ENCODE results near the gene SOCS1.

SOCS1 gene

DNA sequence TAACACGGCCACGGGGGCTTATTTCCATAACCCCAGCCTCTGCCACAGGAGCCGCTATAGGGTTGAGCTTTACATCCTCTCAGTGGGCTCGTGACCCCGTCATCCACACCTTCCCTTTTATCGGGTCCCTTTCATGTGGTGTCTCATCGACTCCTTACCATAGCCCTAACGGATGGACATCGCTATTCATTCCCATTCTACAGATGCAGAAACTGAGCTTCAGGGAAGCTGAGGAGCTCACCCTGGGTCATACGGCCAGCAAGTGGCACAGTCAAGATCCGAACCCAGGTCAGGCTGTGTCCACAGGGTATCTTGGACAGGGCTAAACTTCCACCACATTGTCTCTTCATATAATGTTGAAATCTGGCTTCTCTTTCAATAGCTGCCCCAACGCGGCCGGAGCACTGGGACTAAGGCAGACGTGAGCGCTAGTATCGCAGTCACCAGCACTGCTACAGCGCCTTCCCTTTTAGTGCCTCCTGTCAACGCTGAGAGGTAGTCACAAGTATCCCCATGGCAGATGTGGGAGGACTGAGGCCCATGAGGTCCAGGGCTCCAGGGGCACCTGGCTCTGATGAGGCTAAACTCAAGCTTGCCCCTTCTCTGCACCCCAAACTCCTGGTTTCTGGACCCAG lies 50.8 kb downstream of the SOCS1 start:
- no peak for DNase-seq (ENCODE audit: low spot score)

DNA sequence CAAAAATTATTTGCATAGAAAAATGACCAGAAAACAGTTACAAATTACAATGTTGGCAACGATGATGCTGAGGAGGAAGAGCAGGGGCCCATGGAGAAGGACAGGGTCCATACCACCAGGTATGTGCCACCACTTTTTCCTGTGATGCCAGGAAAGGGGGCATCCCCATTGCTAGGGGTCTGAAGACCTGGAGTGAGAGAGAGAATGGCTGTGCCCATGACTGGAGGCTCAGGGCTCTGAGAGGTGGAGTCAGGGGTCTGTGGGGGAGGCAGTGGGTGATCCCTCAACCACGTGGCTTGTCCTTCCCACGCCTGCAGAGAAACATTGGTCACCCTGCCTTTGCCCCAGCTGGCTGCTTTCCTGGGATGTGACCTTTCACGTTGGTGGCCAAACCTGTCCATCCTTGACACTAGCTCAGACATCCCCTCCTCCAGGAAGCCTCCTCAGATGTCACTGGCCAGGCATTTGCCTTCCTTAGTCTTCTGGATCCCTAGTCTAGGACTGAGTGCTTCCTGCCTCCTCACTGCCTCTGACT lies 51.4 kb downstream of the SOCS1 start:
- DNase-seq (ENCODE audit: low spot score): no peak

Small RNA genes lying within 50 kb of the gene (small RNA-seq; reads per million reads assigned to genes)
- 0 reads per million in 2 experiments for gene RF00554
